Activated CD8-positive, alpha-beta memory T cell treated with anti-CD3 and anti-CD28 coated beads for 36 hours (primary cell): ENCODE data around the gene PUS7L. TPM values are rescaled to one million over a fixed set of nuclear protein-coding genes. Genes with fewer than 3 reads are reported as not detected.
"Not testable (repeated sequence)": the region's sequence is repeated elsewhere in the genome, so short reads cannot be mapped to it uniquely, and the experiment has no call there.

Experiments
- CTCF ChIA-PET: fragments of 350-600 bp; sonication (Branson Sonifier 250); formaldehyde crosslinking; loops from one replicate; lab custom pipeline; 2021; ENCODE audit warnings: antibody characterized with exemption; lab: Charles Lee
- POLR2A ChIA-PET: fragments of 350-600 bp; sonication (Branson Sonifier 250); formaldehyde crosslinking; loops from one replicate; lab custom pipeline; 2021; ENCODE audit warnings: antibody characterized with exemption; lab: Charles Lee
- total RNA-seq, 2 experiments: library from RNA; stranded (reverse); gene quantifications; one replicate each; pipeline ENCODE4 v1.2.3, GENCODE V29; 2021

PUS7L gene
- total RNA-seq, 2 experiments from 2014 or later: 23.6 to 23.7 TPM

DNA sequence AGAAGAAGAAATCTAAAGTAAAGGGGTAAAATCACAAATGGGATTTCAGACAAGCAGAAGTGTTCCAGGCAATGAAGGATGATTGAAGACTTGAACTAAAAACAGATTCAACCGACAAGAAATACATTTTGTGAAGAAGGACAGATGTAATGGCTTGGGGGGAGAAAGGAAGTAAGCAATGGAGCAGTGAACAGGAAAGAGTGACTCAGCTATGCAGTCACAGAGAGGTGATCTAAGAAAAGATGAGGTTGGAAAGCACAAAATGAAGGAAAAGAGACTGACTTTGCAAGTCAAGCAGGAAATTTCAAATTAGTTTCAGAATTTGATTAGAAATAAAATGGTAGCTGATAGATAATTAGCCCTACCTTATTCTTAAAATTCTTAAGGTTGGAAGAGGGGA lies 66.5 kb downstream of the PUS7L start:
- ChIA-PET CTCF (no interaction called here), POLR2A (no interaction called here)

DNA sequence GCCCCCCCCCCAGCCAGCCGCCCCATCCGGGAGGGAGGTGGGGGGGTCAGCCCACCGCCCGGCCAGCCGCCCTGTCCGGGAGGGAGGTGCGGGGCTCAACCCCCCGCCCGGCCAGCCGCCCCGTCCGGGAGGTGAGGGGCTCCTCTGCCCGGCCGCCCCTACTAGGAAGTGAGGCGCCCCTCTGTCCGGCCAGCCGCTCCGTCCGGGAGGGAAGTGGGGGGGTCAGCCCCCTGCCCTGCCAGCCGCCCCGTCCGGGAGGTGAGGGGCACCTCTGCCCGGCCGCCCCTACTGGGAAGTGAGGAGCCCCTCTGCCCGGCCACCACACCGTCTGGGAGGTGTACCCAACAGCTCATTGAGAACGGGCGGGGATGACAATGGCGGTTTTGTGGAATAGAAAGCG lies 73.1 kb downstream of the PUS7L start:
- CTCF ChIA-PET, POLR2A ChIA-PET: not testable (repeated sequence)

DNA sequence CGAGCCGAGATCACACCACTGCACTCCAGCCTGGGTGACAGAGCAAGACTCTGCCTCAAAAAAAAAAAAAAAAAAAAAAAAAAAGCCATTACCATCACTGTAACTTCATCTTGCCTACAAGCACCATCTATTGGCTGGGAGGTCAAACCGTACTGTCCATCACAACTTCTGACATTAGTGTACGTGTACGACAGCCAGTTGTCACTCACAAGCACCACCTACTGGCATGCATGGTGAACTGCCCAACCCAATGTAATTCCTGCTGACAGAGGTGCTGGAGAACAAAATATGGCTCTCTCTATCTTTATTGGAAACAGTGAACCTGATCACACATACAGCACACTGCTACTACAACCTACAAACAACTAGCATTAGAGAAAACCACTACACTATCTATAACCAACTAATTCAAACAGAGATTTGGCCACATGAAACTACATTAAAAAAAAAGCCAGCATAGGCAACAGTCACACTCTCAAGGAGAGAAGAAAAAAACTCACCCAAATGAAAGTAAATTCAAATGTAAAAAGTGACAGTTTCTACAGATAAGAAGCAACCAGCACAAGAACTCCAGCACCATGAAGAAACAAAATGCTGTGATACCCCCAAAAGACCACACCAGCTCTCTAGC lies 82.3 kb downstream of the PUS7L start:
- CTCF ChIA-PET: interaction anchor here (0.7 kb wide), 4 partner anchors 10 to 218 kb away, joined by 3 to 4 read pairs (median 3); no protein-coding TSS in a partner anchor

DNA sequence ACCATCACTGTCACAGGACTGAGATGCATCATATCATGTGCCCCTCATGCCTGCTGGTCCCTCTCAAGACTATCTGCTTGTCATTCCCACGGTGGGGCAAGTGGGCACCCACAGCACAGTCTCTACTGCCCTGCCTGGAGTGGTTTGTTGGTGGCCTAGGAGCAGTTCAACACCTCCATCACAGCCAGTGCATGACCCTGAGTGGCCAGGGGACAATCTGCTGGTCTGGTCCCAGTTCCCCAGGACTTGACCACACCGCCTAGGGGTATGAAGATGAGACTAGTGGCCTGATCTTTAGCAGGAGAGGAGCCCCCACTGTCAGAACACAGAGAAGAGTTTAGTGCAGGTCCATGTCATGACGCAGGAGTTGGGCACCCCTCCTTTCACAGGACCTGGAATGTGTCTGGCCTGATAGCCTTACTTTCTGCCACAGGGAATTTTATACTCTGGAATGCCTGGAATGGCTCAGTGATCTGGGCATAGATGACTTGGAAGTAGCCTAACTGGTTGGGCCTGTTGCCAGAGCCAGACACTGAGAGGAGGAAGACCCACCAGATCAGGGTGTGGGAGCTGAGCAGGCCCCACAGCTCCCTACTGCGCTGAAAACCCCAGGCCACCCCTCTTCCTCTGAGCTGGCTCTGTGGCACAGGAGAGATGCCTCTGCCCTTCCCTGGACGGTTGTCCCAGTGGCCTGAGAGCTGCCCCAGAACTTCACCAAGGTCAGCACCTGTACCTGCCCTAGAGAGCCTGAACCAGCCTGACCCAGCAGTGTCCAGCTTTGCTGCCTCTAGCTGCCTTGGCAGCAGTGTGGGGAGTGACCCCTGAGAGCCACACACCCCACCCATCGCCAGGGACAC lies 83.3 kb downstream of the PUS7L start:
- POLR2A ChIA-PET: no interaction called here
- CTCF ChIA-PET: interaction anchor here (0.7 kb wide), 4 partner anchors 9 to 219 kb away, joined by 3 to 4 read pairs (median 3); no protein-coding TSS in a partner anchor

More for the DNA sequence above, 82.3 kb downstream of the PUS7L start:
- POLR2A ChIA-PET: no interaction called here

DNA sequence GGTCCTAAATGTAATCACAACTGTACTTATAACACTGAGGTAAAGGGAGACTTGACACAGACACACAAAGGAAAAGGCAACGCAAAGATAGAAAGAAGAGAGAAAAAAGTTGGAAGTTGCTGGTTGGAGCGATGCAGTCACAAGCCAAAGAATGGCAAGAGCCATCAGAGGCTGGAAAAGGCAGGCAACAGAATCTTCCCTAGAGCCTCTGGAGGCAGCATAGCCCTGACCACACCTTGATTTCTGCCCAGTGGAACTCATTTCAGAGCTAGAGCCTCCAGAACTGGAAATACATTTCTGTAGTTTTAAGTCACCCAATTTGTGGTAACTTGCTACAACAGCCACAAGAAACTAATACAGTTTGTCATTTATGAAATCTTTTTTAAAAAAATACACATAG lies 89.2 kb downstream of the PUS7L start:
- CTCF ChIA-PET: no interaction called here

More for the DNA sequence above, 89.2 kb downstream of the PUS7L start:
- POLR2A ChIA-PET: no interaction called here

Other genes starting within 250 kb of the PUS7L start
- not detected for gene ADAMTS20, start 206.6 kb downstream of the PUS7L start, total RNA-seq
- 10 to 100 TPM; 22.1 to 23.0 TPM for gene IRAK4, start 161 bp upstream of the PUS7L start, total RNA-seq
- gene TWF1, start 47.5 kb upstream of the PUS7L start, total RNA-seq: 10 to 100 TPM; 30.4 to 34.7 TPM
- 1 to 10 TPM; 1.3 to 1.5 TPM for gene TMEM117, start 77.3 kb upstream of the PUS7L start, total RNA-seq